Natural killer cell (primary cell): ENCODE measurements around the gene KIF20A. TPM values are rescaled to one million over a fixed set of nuclear protein-coding genes. Genes with fewer than 3 reads are reported as not detected.

Experiments used
- ATAC-seq, 3 donors: fragments of 150-1000 bp in 2 of 3; fragments of 200-7000 bp in 1 of 3; cut with Tn5 transposase; 1 replicate in 1 of 3; 2 replicates in 2 of 3; pipeline ENCODE4 v1.10.0; 2021; ENCODE audit warnings: mild to moderate bottlenecking in 2 of 3, moderate library complexity in 2 of 3
- DNase-seq, 2 donors: peaks; one replicate each; pipeline versions ENCODE4 v3.0.0 to v3.0.0-alpha.2; 2013 to 2021; ENCODE audit warnings: mixed read lengths in 1 of 2
- H3K27ac ChIP-seq: one replicate; pipeline ENCODE4 v1.5.1; 2013; ENCODE audit warnings: mild to moderate bottlenecking, low read length
- H3K27me3 ChIP-seq: one replicate; pipeline ENCODE4 v1.6.1; 2013; ENCODE audit warnings: low read length; ENCODE audit not compliant: control insufficient read depth, insufficient read depth
- H3K36me3 ChIP-seq: one replicate; pipeline ENCODE4 v1.6.1; 2013; ENCODE audit warnings: low read length; ENCODE audit not compliant: control insufficient read depth, insufficient read depth
- H3K4me1 ChIP-seq: one replicate; pipeline ENCODE4 v1.6.1; 2013; ENCODE audit warnings: low read length; ENCODE audit not compliant: control insufficient read depth, insufficient read depth
- H3K4me3 ChIP-seq: one replicate; pipeline ENCODE4 v1.5.1; 2013; ENCODE audit warnings: low read length
- H3K9me3 ChIP-seq: one replicate; pipeline ENCODE4 v1.6.1; 2013; ENCODE audit warnings: low read length; ENCODE audit not compliant: control insufficient read depth, insufficient read depth
- H3K27ac Mint-ChIP-seq, 2 donors: one replicate each; pipeline ENCODE4 v1.8.0; 2022; ENCODE audit warnings: mild to moderate bottlenecking in 2 of 2, mixed read lengths in 2 of 2, moderate library complexity in 1 of 2
- H3K27me3 Mint-ChIP-seq, 2 donors: one replicate each; pipeline ENCODE4 v1.8.0; 2022; ENCODE audit warnings: low read depth in 2 of 2, mixed read lengths in 2 of 2
- H3K36me3 Mint-ChIP-seq: one replicate; pipeline ENCODE4 v1.8.0; 2022; ENCODE audit warnings: mixed read lengths
- H3K4me1 Mint-ChIP-seq, 2 donors: one replicate each; pipeline ENCODE4 v1.8.0; 2022; ENCODE audit warnings: mixed read lengths in 2 of 2
- H3K4me3 Mint-ChIP-seq: one replicate; pipeline ENCODE4 v1.8.0; 2022; ENCODE audit warnings: mild to moderate bottlenecking, moderate library complexity, mixed read lengths
- H3K9me3 Mint-ChIP-seq, 2 donors: one replicate each; pipeline ENCODE4 v1.8.0; 2022; ENCODE audit warnings: mixed read lengths in 2 of 2
- CTCF ChIP-seq: fragments of 200-600 bp; IDR thresholded peaks from one replicate; pipeline ENCODE4 v1.8.0; 2022; ENCODE audit warnings: antibody characterized with exemption
- WGBS: methylation state at CpG from one replicate; pipeline ENCODE4 v1.1.7; 2013; ENCODE audit warnings: missing lambda C conversion rate; ENCODE audit not compliant: insufficient coverage; 5-methylcytosine and 5-hydroxymethylcytosine counted together
- intact Hi-C: fragments of 100-400 bp; cut with micrococcal nuclease; formaldehyde crosslinking; loops from one replicate; pipeline ENCODE4 v1.14.2; 2022
- total RNA-seq, 4 donors: library from RNA; stranded (reverse); fragments of 120-200 nt in 1 of 4; gene quantifications; one replicate each; pipeline versions ENCODE4 v1.2.3 to v1.2.4, GENCODE V29; 2013 to 2022

KIF20A gene
- total RNA-seq, 3 donors from 2014 or later (not counting 1 experiment from before 2014, with no cell fraction given), result 0.15 to 1.5 (median 0.61) TPM

DNA sequence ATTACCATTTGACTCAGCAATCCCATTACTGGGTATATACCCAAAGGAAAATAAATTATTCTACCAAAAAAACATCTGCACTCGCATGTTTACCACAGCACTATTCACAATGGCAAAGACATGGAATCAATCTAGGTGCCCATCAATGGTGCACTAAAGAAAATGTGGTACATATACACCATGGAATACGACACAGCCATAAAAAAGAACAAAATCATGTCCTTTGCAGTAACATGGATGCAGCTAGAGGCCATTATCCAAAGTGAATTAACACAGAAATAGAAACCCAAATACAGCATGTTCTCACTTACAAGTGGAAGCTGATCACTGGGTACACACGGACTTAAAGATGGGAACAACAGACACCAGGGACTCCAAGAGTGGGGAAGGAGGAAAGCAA, 32.1 kb downstream of the KIF20A start:
- DNase-seq (no peak), ATAC-seq (no peak)
- intact Hi-C loops, result no loop called here
- no peaks in the 10 kb centered on the region for H3K27me3 ChIP-seq
- H3K4me1 ChIP-seq, result peaks cover 16% of the 10 kb centered on the region
- H3K4me3 ChIP-seq, result no peak overlapping the region
- H3K9me3 Mint-ChIP-seq, result no peaks in the 10 kb centered on the region
- H3K4me1 Mint-ChIP-seq, result peaks cover 20 to 29% of the 10 kb centered on the region in 2 donors
- peak overlapping the region; percentile 75 for H3K4me3 Mint-ChIP-seq
- H3K27me3 Mint-ChIP-seq, result no peaks in the 10 kb centered on the region
- no peaks in the 10 kb centered on the region for H3K36me3 Mint-ChIP-seq
- no peaks in the 10 kb centered on the region for H3K9me3 ChIP-seq
- H3K36me3 ChIP-seq, result peaks cover 14% of the 10 kb centered on the region
- 97% methylated on average over 3 of the region's 3 CpGs for WGBS
- TF ChIP-seq CTCF, result no peak
- no peak overlapping the region for H3K27ac ChIP-seq
- H3K27ac Mint-ChIP-seq, result no peak overlapping the region

DNA sequence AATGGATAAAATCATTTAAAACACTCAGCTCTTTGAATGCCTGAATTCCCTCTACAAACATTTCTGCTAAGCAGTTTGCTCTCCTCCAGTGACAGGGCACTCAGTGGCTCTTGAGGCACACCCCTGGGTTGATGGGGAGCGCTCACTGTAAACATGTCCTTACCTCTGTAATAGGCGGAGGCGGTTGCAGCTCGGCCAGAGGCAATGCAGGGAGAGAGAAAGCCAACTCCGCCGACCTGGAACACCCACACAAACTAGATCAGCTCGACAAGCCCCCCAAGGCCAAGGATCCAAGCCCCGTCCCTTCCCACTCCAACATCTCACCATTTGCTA, 33.9 kb downstream of the KIF20A start:
- H3K9me3 ChIP-seq, result no peaks in the 10 kb centered on the region
- peak overlapping the region; percentile 90 for H3K4me3 ChIP-seq
- intact Hi-C loops, result loop anchor here (1.0 to 2.0 kb wide), 2 partner anchors 34 to 124 kb away; partner anchors contain the start of gene BRD8
- peak overlapping the region; percentile 96 to 99 for H3K27ac Mint-ChIP-seq
- ATAC-seq (peak; percentile 17 to 37 (median 30)), DNase-seq (peak in 1 of 2 donors; percentile 45)
- peaks cover 8% of the 10 kb centered on the region for H3K36me3 ChIP-seq
- peaks cover 20 to 29% of the 10 kb centered on the region in 2 donors for H3K4me1 Mint-ChIP-seq
- H3K27ac ChIP-seq, result peak overlapping the region; percentile 73
- 0% methylated on average over 8 of the region's 8 CpGs for WGBS
- no peaks in the 10 kb centered on the region for H3K27me3 ChIP-seq
- H3K27me3 Mint-ChIP-seq, result no peaks in the 10 kb centered on the region
- peak overlapping the region; percentile 99 for H3K4me3 Mint-ChIP-seq
- no peaks in the 10 kb centered on the region for H3K36me3 Mint-ChIP-seq
- no peaks in the 10 kb centered on the region for H3K9me3 Mint-ChIP-seq
- H3K4me1 ChIP-seq, result peaks cover 16% of the 10 kb centered on the region
- TF ChIP-seq CTCF, result no peak

DNA sequence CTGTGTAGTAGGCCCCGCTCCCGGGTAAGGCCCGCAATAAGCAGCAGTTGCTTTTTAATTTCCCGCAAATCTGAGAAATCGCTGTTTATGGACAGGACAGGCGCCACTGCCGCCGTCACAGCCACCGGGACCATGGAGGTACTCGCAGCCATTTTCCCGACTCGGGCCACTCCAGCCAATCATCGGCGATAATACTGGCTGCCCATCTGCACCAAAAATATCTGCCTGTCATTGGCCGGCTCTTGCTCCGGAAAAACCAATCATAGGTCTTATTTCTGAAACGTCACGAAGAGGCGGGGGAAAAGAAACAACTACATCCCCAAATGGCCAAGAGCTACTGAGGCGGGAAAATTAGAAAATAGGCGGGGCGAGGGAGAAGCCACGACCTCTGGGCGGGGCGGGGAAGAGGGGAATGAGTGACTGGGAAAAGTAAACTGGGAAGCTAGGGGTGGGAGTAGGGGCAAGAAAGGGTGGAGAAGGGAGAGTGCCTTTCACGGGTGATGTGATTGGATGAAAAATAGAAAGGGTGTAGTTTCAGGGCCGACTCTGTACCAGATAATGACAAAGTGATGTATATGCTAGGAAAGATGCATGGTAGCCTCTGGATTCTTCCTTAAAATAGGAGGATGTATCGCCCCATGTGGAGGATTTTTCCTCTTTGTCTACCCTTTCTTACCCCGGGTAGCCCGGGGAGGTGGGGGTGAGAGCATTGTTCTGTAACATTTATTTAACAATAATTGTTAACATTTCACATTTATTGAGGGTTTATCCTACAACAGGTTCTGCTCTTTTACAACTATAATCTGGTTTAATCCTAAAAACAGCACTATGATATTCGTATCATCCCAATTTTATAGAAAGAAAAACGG, 34.5 kb downstream of the KIF20A start, which contains the start of gene CDC23:
Gene CDC23 (minus strand): TSS at position 163 of the 869 bp plus-strand sequence. CDS start 11 bp downstream, at position 152.
- H3K36me3 Mint-ChIP-seq, result no peaks in the 10 kb centered on the region
- H3K27me3 Mint-ChIP-seq, result no peaks in the 10 kb centered on the region
- H3K36me3 ChIP-seq, result peaks cover 6% of the 10 kb centered on the region
- H3K27ac ChIP-seq, result peak within 1 kb of the TSS; percentile 73
- H3K27me3 ChIP-seq, result no peaks in the 10 kb centered on the region
- peak within 1 kb of the TSS; percentile 90 for H3K4me3 ChIP-seq
- no peak for TF ChIP-seq CTCF
- H3K4me1 ChIP-seq, result peaks cover 16% of the 10 kb centered on the region
- H3K9me3 ChIP-seq, result no peaks in the 10 kb centered on the region
- H3K9me3 Mint-ChIP-seq, result no peaks in the 10 kb centered on the region
- peaks cover 15 to 26% of the 10 kb centered on the region in 2 donors for H3K4me1 Mint-ChIP-seq
- peak within 1 kb of the TSS; percentile 96 to 99 for H3K27ac Mint-ChIP-seq
- ATAC-seq (peak; percentile 97), DNase-seq (peak; percentile 82 to 97)
- intact Hi-C loops, result loop anchor here (1.0 to 2.0 kb wide), 2 partner anchors 35 to 123 kb away; partner anchors contain the start of gene BRD8
- WGBS, result 3% methylated on average over 28 of the region's 32 CpGs
- H3K4me3 Mint-ChIP-seq, result peak within 1 kb of the TSS; percentile 99
